Measurements from ENCODE around the gene MSI1. TPM values are rescaled to one million over a fixed set of nuclear protein-coding genes. Genes with fewer than 3 reads are reported as not detected.

MSI1 gene
- total RNA-seq, 6 experiments from 2014 or later: 0.06 to 1.6 TPM; not detected in 4

GRCh38 chr12:120292411-120292660 is 76.6 kb downstream of the MSI1 start:
- intact Hi-C loops (cut with DNase I): no loop called here
- H3K4me1 ChIP-seq: peaks cover 0 to 6% (median 0%) of the 10 kb centered on the region in 4 donors
- TF ChIP-seq POLR2A (IDR thresholded peaks at IDR 0.05) (no peak), CTCF (IDR thresholded peaks at IDR 0.05) (no peak)
- H3K27me3 ChIP-seq: no peaks in the 10 kb centered on the region
- peak in 1 of 3 donors; percentile 56 for DNase-seq
- no peaks in the 10 kb centered on the region for H3K9me3 ChIP-seq
- WGBS (ENCODE audit: insufficient coverage, low coverage, low lambda C conversion rate, missing lambda C conversion rate): 2% methylated on average over 16 of the region's 17 CpGs
- peak overlapping the region; percentile 97 to 99 (median 99) for H3K27ac ChIP-seq
- no peaks in the 10 kb centered on the region for H3K36me3 ChIP-seq
- ATAC-seq: peak; percentile 1 to 9 (median 1)
- H3K4me3 ChIP-seq: peak overlapping the region; percentile 28 to 63 (median 59)

Small RNA genes within 50 kb of the gene (small RNA-seq; reads per million reads assigned to genes)
- gene RNU4-1 (3,717 to 4,065 reads per million in 2 experiments), gene RNU4-2 (838 to 943 reads per million in 2 experiments), gene RNU6-1088P (0 reads per million in 2 experiments)

Other genes starting within 250 kb of the MSI1 start
- gene GCN1, start 174.4 kb downstream of the MSI1 start, total RNA-seq: 10 to 100 TPM; 29.9 to 62.8 (median 39.4) TPM
- 1,000 to 10,000 TPM in 2 of 6 experiments, 100 to 1,000 TPM in 4; 549 to 1,070 (median 665) TPM for gene RPLP0, start 168.1 kb downstream of the MSI1 start, total RNA-seq
- gene PXN, start 103.4 kb downstream of the MSI1 start, total RNA-seq: 10 to 100 TPM; 15.1 to 32.6 (median 24.1) TPM
- gene RNU4-2, start 77.3 kb downstream of the MSI1 start, total RNA-seq: 1,000 to 10,000 TPM in 4 of 6 experiments, under 1 TPM in 2; under 0.01 to 8,070 (median 3,211) TPM
- gene RNU4-1, start 75.9 kb downstream of the MSI1 start, total RNA-seq: 1,000 to 10,000 TPM in 4 of 6 experiments, under 1 TPM in 1, not detected in 1; under 0.01 to 2,710 (median 2,128) TPM
- 1 to 10 TPM in 5 of 6 experiments, under 1 TPM in 1; 0.56 to 4.1 (median 3.0) TPM for gene SIRT4, start 66.8 kb downstream of the MSI1 start, total RNA-seq
- not detected for gene PLA2G1B, start 41.4 kb downstream of the MSI1 start, total RNA-seq
- 100 to 1,000 TPM; 229 to 625 (median 292) TPM for gene COX6A1, start 68.9 kb upstream of the MSI1 start, total RNA-seq
- gene TRIAP1, start 77.2 kb upstream of the MSI1 start, total RNA-seq: 10 to 100 TPM; 13.3 to 28.7 (median 17.0) TPM
- 10 to 100 TPM; 13.4 to 23.8 (median 15.9) TPM for gene GATC, start 77.3 kb upstream of the MSI1 start, total RNA-seq
- 10 to 100 TPM; 36.4 to 63.3 (median 60.2) TPM for gene SRSF9, start 100.6 kb upstream of the MSI1 start, total RNA-seq
- gene DYNLL1, start 126.9 kb upstream of the MSI1 start, total RNA-seq: 100 to 1,000 TPM in 5 of 6 experiments, 10 to 100 TPM in 1; 85.0 to 189 (median 164) TPM
- gene COQ5, start 160.0 kb upstream of the MSI1 start, total RNA-seq: 10 to 100 TPM; 21.6 to 37.9 (median 31.0) TPM
- gene RNF10, start 165.2 kb upstream of the MSI1 start, total RNA-seq: 100 to 1,000 TPM in 2 of 6 experiments, 10 to 100 TPM in 4; 70.8 to 111 (median 90.2) TPM
- gene POP5, start 212.2 kb upstream of the MSI1 start, total RNA-seq: 10 to 100 TPM; 14.2 to 29.2 (median 23.0) TPM

Measured in right lobe of liver (tissue), 6 donors.